HG03469 (cell line): Measurements from ENCODE around the gene AANAT.

ENCODE experiments used
- ATAC-seq: cut with Tn5 transposase; IDR thresholded peaks from one replicate; pipeline ENCODE4 v1.9.1; 2021; ENCODE audit warnings: mild to moderate bottlenecking, moderate library complexity, moderate number of reproducible peaks; ENCODE audit not compliant: unreplicated experiment

Gene AANAT

DNA sequence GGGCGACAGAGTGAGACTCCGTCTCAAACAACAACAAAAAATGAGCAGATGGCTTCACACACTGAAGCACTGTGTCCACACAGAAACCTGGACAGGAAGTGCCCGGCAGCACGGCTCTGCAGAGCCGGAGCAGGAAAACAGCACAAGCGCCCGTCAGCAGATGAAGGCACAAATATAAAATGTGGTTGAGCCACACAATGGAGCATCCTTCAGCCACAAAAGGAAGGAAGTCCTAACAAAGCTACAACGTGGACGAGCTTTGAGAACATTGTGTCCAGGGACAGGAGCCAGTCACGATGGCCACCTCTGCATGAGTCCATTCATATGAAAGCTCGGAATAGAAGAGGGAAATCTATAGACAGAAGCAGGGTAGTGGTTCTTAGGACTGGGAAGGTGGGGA is 18.2 kb downstream of the AANAT start:
- no peak for ATAC-seq

DNA sequence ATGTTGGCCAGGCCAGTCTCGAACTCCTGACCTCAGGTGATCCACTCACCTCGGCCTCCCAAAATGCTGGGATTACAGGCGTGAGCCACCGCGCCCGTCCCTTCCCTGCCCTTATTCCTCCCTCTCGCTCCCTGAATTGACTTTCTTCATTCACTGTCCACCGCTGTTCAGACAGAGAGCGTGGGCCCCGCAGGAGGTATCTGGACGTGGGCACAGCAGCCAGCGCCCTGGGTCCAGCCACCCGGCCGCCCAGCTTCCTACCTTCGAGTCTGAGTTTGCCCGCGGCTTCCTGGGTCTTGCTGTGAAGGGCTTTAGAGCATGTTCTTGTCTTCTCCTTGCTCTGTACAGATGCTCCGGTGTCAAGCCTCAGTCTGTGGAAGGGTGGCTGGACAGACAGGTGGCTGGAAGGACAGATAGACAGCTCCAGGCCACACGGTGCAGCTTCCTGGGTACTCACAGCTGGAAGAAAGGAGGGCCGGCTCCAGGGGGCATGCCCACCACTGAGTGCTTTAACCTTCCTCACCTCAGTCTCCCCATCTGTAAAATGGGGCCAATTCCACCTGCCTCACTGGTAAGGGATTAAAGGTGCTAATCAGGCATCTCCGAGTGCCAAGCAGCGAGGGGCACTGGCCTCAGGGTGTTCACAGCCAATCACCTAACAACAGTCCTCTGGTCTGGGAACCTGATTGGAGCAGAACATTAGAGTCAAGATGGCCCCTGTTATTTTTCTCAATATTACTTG is 20.2 kb downstream of the AANAT start:
- no peak for ATAC-seq

DNA sequence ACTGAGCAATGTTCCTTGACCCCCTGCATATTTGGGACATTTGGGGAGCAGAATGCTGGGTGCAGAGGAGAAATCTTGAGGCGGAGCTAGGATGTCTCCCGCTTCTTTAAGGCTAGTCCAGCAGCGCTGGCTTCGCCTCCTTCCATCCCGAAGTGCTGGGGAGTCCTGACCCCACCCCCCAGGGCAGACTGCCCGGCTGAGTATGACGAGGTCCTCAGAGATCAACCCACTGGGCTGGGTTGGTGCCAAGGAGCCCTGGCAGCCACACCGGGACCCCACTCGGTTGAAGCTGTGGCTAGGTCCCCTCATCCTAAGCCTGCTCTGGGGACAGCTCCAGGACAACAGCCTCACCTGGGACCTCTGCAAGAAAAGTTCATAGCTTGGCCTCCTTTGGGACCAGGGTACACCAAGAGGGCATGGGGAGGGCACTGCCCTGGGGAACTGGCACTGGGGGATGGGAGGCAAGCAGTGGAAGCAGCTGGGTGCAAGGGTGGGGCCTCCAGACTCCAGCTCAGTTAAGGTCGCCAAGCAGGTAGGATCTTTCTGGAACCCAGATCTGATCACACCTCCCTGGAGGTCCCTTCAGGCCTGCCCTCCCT is 22.8 kb downstream of the AANAT start:
- no peak for ATAC-seq

DNA sequence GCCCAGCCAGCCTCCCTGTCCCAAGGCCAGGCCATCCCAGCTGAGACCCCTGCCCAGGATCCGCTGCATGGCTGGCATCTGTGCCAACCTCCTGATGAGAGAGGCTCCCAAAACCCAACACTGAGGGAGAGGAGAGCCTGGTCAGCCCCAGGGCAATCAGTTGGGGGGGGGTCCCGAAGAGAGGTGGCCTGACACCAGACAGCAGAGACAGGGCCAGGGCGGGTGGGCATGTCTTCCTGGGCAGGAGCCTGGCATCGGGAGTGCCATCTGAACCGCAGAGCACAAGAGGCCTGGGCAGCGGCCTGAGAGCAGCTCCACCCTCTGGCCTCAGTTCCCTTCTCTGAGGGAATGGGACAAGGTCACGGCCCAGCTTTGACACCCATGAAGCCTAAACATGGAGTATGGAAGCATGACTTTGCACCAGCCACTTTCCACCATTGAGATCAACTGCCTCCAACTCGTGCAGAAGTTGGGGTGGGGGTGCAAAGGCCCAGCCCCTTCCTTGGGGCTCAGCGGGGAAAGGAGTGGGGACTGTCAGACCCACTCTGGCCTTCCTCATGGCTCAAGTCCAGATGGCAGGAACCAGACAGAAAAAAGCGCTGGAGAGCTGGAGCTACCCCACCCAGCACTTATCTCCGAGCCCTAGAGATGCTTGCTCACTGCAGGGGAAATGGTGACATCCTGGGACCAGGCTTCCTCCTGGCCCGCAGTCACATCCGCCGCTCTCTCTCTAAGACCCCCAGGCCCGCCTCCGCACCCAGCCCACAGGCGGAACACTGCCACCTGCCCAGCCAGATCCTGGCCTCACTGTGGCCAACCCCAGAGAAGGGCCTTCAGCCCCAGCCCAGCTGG is 24.1 kb downstream of the AANAT start:
- no peak for ATAC-seq

DNA sequence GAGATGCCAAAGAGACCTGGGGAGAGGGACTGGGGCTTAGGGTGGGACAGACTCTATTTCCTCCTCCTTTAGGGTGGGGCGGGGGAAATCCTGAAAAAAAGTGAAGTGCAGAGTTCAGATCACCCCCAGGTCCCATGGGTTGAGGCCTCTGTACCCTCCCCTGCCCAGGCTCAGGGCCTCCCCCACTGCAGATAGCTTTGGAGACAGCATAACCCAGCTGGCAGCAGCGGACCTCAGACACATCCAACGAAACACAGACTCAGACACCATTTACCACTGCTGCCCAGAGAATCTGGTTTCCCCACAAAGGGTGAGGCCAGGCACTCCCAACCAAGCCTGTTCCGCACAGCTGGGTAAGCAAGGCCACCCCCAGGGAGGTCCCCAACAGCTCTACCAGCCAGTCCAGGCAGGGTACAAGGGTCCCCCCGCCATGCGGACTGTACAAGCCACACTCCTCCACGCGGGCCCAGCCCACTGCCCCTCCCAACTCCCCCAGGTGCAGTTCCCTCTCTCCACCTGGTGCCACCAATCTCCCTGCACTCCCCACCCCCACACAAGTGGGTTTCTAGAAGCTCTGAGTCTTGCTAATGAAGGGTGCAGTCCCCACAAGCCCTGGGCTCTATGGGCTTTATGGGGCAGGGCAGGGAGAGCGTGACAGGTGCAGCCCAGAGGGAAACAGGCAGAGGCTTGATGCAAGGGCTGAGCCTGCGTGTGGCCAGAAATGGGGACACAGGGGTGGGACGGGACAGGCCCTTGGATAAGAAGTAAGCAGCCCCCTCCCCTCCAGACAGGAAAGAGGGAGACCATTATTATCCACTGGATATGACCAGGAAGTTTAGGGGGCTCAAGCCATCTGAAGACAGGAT is 25.0 kb downstream of the AANAT start:
- ATAC-seq = no peak

DNA sequence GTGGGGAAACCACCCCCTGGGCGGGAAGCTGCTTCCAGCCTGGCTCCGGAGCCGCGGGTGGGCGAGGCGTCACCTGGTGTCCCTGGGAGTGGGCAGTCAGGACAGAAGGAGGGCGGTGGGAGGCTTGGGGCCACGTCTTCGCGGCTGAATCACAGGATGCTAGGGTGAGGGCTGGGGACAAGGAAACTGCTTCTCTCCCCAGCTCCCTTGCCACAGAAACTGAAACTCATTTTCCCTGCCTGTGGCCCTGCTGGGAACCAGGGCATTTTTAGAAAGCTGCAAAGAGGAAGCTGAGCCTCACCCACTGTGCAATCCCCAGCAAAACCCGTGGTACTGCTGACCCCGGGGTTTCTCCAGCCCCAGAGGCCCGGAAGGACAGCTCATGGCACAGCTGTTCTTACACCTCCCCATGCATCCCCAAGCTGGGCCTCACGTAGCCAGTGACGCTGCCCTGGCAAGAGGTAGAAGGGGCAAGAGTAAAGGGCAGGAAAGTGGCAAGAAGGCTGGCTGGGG is 25.6 kb downstream of the AANAT start:
- no peak for ATAC-seq

DNA sequence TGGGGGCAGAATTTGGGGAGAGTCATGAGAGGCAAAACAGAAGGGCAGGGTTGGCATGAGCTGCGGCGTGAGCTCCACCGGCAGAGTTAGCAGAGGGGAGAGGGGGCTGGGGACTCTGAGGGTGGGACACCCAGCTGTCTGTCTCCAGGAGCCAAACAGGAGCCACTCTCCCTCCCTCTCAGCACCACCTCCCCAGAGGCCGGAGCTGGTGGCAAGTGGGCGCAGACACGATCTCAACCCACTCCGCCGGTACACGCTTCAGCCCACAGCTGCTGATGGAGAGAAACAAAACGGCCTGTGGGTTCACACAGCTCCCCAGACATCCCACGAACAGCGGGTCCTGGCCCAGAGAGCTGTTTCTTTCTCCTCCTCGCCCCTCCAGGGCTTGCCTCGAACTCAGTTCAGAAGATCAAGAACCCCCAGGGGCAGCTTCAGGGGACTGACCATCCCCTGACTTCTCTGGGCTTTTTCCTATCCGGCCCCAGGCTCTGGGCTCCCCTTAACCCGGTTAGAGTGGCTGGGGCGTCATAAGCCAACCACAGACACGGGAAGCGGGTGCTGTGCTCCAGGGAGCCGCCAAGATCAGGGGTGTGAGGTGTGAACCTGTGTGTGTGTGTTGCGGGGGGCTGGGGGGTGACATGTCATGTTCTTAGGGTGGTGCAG is 26.2 kb downstream of the AANAT start:
- no peak for ATAC-seq

DNA sequence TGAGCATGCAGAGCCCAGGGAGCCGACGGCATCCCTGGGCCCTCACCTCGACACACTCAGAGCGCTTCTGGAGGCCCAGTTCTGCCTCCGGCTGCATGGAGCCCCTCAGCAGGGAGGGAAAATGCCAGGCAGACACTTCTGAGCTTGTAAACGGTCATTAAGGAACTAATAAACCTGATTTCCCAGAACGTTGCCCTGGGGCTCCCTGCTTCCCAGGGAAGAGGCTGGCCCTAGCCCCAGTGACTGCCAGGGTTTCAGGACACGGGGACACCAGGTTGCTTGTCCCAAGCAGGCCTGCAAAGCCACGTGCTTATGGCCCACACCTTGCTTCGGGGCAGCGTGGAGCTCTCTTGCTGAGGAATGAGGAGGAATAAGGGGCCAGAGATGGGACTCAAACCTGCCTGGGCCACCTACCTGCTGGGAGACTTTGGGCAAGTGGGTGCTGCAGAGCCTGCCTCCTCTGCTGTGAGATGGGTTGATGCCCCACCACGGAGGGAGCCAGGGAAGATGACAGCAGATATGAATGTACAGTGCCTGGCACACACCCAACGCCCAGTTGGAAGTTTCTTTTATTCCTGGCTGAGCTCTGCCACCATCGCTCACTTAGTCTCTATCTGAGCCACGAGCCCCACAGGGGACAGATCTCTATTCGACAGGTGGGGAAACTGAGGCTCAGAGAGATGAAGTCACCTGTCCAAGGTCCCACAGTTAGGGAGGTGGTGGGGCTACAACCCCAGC is 28.4 kb downstream of the AANAT start:
- no peak for ATAC-seq

DNA sequence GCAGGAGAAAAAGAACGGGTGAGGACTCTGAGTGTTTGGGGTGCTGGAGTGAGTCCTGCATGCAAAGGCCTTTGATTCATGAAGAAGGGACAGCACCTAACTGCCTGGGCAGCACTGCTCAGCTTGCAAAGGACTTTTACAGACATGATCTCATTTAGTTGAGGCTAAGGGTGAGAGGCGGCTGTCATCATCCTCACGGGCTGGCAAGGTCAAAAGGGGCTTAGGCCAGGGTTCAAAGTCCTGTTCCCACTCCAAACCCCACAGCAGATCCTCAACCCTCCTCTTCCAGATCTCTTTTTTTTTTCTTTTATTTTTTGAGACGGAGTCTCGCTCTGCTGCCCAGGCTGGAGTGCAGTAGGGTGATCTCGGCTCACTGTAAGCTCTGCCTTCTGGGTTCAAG is 29.1 kb downstream of the AANAT start:
- no peak for ATAC-seq

DNA sequence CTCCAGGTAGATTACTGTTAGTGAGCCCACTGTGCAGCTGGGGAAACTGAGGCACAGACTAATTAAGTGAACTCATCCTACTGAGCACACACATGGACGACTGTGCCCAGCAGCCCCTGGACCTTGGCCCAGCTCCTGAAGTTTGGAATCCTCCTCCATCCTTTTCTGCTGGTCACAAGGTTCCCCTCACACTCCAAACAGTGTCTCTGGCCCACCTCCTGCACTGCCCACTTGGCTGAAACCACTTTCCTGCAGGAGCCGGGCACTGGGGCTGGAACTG is 30.2 kb downstream of the AANAT start:
- ATAC-seq = no peak

DNA sequence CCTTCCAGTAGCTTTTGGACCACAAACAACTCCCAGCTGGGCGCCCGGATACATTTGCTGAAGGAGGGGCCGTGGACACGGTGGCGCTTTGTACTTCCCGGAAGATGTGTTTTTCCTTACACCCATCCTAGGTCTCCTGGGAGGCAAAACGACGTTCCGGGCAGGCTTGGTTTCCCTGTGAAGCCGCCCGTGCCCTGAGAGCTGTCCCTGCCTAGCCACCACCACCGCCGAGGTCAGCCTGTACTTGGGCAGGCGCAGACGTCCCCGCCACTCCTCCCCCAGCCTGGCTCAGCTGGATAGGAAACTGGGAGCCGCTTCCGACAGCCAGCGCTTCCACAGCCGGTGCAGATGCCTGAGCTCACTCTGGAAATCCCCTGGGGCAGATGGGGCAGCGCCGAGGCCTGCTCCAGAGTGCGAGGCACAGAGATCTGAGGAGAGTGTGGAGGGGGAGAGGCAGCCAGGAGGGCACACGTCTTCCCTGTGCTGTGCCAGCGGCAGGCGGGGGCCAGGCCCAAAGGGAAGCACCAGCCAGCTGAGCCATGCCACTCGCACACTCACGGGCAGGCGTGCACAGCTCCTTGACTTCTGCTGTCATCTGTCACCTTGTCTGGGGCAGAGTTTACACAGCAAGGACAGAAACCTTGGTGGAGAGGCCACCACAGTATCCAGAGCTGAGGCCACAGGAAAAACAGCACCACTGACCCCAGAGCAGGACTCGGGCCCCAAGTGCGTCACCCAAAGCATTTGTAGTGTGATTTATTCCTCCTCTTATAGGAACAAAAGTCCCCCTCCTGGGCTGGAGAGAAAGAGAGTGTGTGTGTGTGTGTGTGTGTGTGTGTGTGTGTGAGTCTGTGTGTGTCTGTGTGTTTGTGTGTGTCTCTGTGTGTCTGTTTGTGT is 30.8 kb downstream of the AANAT start:
- no peak for ATAC-seq

DNA sequence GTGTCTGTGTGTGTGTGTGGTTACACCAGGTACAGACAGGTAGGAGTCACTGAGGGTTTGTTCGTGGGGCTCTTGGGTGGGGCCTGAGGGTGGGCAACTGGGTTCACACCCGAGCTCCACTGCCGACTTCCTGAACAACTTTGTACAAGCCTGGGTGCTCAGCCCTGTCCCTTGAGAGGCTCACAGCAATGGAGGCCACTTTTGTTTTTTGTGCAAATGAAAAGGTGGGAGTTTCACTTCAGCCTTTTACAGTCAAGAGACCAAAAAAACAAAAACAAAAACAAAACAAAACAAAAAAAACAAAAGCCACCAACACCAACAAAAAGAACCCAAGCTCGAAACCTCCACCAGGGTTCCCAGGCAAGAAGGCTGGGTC is 31.5 kb downstream of the AANAT start:
- ATAC-seq = no peak

DNA sequence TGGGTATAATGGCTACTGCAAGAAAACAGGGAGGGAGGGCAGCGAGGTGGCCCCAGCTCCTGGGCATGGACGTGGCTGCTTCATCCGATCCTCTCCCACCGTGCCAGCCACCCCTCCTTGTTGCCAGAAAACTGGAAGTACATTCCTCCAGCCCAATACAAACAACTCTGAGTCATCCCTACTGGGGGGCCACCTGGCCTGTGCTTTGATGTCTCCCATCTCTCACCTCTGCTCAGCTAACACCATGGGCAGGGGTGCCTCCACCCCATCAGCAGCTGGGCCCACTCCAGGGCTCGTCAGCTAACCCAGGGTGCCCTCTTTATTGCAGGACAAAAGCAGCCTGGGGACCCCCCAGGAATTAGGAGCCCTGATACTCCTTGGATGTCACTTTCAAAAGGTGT is 31.9 kb downstream of the AANAT start:
- no peak for ATAC-seq

DNA sequence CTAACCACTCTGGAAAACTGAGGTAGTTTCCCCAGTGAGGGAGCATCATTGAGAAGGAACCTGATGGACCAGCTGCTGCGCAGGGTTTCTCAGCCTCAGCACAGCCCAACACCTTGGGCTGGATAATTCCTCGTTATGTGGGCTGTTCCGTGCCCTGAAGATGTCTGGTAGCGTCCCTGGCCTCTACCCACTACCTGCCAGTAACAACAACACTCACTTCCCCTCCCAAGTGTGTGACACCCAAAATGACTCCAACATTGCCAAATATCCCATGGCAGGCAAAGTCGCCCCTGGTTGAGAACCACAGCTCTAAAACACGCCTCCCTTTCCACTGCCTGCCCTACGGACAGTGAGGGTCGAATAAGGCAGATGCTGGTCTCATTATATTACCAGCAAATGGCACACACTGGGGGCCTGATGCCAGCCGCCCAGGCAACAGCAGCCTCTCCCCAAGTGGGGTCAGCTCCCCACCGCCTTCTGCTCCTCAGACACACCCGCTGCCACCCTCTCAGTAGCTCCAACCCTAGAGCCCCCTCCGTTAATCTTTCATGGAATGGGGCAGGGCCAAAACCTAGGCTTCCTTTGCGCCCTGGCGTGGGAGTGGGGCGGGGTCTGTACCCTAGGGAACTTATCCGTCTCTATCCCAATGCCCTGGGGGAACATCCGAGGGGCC is 32.8 kb downstream of the AANAT start:
- ATAC-seq = no peak

DNA sequence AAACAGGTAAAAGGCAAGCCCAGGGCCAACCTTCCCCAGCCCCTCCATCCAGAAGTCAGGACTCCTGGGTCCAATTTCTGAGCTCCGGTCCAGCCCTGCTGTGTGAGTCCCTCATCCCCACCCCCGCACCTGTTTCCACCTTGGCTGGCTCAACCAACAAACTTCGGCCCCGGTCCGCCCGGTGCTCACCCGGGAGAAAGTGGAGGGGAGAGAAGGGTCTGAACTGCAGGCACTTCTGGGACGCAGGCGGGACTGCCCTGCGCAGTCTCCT is 33.3 kb downstream of the AANAT start:
- no peak for ATAC-seq

DNA sequence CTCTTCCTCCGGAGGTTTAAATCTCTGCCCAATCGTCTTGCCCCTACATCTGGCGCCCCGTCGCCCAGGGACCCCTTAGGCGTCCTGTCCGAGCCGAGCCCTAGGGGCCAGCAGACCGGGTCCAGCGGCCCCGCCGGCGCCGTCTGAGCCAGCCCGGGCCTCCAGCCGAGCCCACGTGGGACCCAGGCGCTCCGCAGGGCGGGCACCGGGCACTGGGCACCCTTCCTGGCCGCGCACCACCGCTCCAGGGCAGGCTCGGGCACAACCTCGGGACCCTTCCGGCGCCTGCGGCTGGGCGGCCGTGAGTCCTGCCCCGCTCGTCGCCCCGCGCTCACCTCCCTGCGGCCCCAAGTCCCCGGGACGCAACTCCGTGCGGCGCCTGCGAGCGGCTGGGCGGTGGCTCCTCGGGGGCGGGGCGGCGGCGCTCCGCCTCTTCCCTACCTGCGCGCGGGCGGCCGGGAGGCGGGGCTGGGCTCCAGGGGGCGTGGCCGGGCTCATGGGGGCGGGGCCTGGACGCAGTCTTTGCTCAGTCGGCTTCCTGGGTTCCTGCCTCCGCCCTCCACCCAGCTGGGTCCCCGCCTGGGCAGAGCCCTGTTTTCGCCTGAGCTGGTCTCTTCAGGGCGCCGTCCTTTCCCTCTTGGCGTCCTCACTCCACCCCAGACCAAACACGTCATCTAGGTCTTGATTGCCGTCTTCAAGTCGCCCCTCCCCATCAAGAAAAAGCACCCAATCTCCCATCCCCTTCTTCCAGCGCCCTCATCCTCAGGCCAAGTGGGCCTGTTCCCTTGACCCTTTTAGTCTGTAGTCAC is 33.8 kb downstream of the AANAT start, which contains the start of gene RHBDF2:
Gene RHBDF2, minus strand, starts transcription at position 406 of the 809 bp plus-strand sequence. CDS start 19,899 bp downstream, outside the sequence.
- peak; percentile 31 for ATAC-seq

DNA sequence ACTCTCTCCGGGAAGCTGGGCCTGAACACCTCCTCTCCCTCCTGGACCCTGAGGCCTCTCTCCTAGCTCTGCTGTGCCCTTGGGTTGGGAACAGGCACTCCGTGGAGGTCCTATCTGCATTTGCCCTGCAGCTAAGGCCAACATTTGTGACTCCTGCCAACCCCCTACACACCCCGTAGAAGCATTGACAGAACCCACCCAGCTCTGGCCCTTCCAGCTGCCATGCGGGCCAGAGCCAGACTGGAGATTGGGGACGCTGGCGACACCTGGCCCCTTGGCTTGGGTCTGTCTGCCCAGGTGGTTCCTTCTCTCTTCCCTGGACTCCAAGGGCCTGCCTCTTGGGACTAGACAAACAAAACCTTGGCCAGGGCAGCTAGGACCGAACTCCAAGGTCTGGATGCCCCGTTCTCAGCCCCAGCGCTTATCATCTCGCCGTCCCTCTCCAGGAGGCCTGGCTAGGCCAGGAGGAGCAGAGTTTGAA is 34.5 kb downstream of the AANAT start:
- ATAC-seq = no peak
